ENCODE measurements around the gene DTNBP1. TPM values are rescaled to one million over a fixed set of nuclear protein-coding genes. Genes with fewer than 3 reads are reported as not detected.

DTNBP1 gene
- total RNA-seq, 1 experiment from 2014 or later = 12.8 TPM

- Mint-ChIP-seq H3K4me1 (ENCODE audit: low read depth, unreplicated experiment) (no peaks in the 10 kb centered on the region), H3K36me3 (ENCODE audit: insufficient read depth, unreplicated experiment) (no peaks in the 10 kb centered on the region), H3K4me3 (ENCODE audit: low read depth, unreplicated experiment) (no peak overlapping the region), H3K27ac (ENCODE audit: unreplicated experiment) (no peak overlapping the region), H3K27me3 (ENCODE audit: unreplicated experiment) (no peaks in the 10 kb centered on the region), H3K9me3 (ENCODE audit: low read depth, unreplicated experiment) (no peaks in the 10 kb centered on the region)
- no peak for DNase-seq
- TF ChIP-seq CTCF (IDR thresholded peaks at IDR 0.05; ENCODE audit: unreplicated experiment) = no peak
- intact Hi-C loops (cut with micrococcal nuclease; ENCODE audit: unreplicated experiment) = no loop called here
- CTCF ChIA-PET = no interaction called here
- no TSS peak for BruUV-seq (replicated peaks)
Observed at GRCh38 chr6:15498640-15499039, 164.2 kb downstream of the DTNBP1 start.

GRCh38 chr6:15496345-15497131 lies 166.3 kb downstream of the DTNBP1 start:
- Mint-ChIP-seq H3K9me3 (ENCODE audit: low read depth, unreplicated experiment) (no peaks in the 10 kb centered on the region), H3K36me3 (ENCODE audit: insufficient read depth, unreplicated experiment) (no peaks in the 10 kb centered on the region), H3K4me3 (ENCODE audit: low read depth, unreplicated experiment) (no peak overlapping the region), H3K4me1 (ENCODE audit: low read depth, unreplicated experiment) (no peaks in the 10 kb centered on the region), H3K27me3 (ENCODE audit: unreplicated experiment) (no peaks in the 10 kb centered on the region), H3K27ac (ENCODE audit: unreplicated experiment) (no peak overlapping the region)
- DNase-seq = no peak
- CTCF ChIA-PET = interaction anchor here (0.6 to 0.7 kb wide), 2 partner anchors 120 to 686 kb away, joined by 3 to 9 read pairs; no protein-coding TSS in a partner anchor
- no peak for TF ChIP-seq CTCF (IDR thresholded peaks at IDR 0.05; ENCODE audit: unreplicated experiment)
- intact Hi-C loops (cut with micrococcal nuclease; ENCODE audit: unreplicated experiment) = no loop called here
- no TSS peak for BruUV-seq (replicated peaks)

GRCh38 chr6:15495375-15495901 lies 167.4 kb downstream of the DTNBP1 start:
- no peak for DNase-seq
- CTCF ChIA-PET = no interaction called here
- intact Hi-C loops (cut with micrococcal nuclease; ENCODE audit: unreplicated experiment) = no loop called here
- no peak overlapping the region for H3K4me3 Mint-ChIP-seq (ENCODE audit: low read depth, unreplicated experiment)
- no peak overlapping the region for H3K27ac Mint-ChIP-seq (ENCODE audit: unreplicated experiment)
- TF ChIP-seq CTCF (IDR thresholded peaks at IDR 0.05; ENCODE audit: unreplicated experiment) = no peak
- BruUV-seq (replicated peaks) = no TSS peak
- H3K27me3 Mint-ChIP-seq (ENCODE audit: unreplicated experiment) = no peaks in the 10 kb centered on the region
- H3K4me1 Mint-ChIP-seq (ENCODE audit: low read depth, unreplicated experiment) = no peaks in the 10 kb centered on the region
- no peaks in the 10 kb centered on the region for H3K9me3 Mint-ChIP-seq (ENCODE audit: low read depth, unreplicated experiment)
- H3K36me3 Mint-ChIP-seq (ENCODE audit: insufficient read depth, unreplicated experiment) = no peaks in the 10 kb centered on the region

- Mint-ChIP-seq H3K4me1 (ENCODE audit: low read depth, unreplicated experiment) (no peaks in the 10 kb centered on the region), H3K27ac (ENCODE audit: unreplicated experiment) (no peak overlapping the region), H3K36me3 (ENCODE audit: insufficient read depth, unreplicated experiment) (no peaks in the 10 kb centered on the region), H3K27me3 (ENCODE audit: unreplicated experiment) (no peaks in the 10 kb centered on the region), H3K9me3 (ENCODE audit: low read depth, unreplicated experiment) (no peaks in the 10 kb centered on the region), H3K4me3 (ENCODE audit: low read depth, unreplicated experiment) (no peak overlapping the region)
- DNase-seq = no peak
- intact Hi-C loops (cut with micrococcal nuclease; ENCODE audit: unreplicated experiment) = no loop called here
- BruUV-seq (replicated peaks) = no TSS peak
- CTCF ChIA-PET = no interaction called here
- TF ChIP-seq CTCF (IDR thresholded peaks at IDR 0.05; ENCODE audit: unreplicated experiment) = no peak
Observed at GRCh38 chr6:15493437-15494168, 169.2 kb downstream of the DTNBP1 start.
